ENCODE data around the gene PDIA3.
A peak's percentile ranks its signal among the peaks of the same experiment; 100 is the strongest.
"Not testable (repeated sequence)": the region's sequence is repeated elsewhere in the genome, so short reads cannot be mapped to it uniquely, and the experiment has no call there.

The PDIA3 gene
- 189 to 667 (median 251) reads per million in 3 experiments for total RNA-seq

- peak; percentile 82 for DNase-seq
Measured at GRCh38 chr15:43746245-43746902, at the start of gene PDIA3. TSS of gene PDIA3 (plus strand) at chr15:43746438. CDS start at chr15:43746540, 102 bp downstream.

GRCh38 chr15:43702174-43702573, 44.1 kb upstream of the PDIA3 start:
- DNase-seq: no peak

DNA sequence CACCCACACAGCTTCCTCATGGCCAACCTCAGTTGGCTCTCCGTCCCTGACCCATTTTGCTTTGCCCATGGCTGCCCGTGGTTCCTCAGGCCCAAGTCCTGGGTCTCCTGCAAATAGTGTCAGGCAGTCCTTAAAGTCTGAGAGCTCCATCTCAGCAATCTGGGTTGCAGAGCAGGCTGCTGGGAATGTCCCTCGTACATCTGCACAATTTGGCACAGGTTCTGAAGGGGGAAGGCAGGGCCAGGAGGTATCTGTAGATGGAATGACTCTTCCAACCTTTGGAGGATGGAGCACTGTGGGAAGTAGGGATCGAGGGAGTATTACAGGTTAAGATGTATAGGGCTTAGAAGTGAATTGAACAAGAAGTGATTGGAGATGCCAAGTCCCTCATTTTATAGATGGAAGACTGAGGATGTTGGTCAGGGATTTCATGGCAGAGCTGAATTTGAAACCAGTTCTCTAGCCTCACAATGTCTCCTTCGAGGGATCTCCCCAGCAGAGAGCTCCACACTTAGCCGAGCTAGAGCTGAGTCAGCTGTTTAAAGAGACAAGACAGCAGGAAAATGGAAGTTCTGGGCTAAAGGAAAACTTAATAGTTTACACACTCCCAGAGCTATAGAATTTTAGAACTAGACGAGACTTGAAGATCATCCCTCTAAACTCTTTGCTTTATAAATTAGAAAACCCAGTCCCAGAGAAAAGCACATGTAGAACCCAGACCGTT, 43.4 kb upstream of the PDIA3 start:
- DNase-seq: no peak

DNA sequence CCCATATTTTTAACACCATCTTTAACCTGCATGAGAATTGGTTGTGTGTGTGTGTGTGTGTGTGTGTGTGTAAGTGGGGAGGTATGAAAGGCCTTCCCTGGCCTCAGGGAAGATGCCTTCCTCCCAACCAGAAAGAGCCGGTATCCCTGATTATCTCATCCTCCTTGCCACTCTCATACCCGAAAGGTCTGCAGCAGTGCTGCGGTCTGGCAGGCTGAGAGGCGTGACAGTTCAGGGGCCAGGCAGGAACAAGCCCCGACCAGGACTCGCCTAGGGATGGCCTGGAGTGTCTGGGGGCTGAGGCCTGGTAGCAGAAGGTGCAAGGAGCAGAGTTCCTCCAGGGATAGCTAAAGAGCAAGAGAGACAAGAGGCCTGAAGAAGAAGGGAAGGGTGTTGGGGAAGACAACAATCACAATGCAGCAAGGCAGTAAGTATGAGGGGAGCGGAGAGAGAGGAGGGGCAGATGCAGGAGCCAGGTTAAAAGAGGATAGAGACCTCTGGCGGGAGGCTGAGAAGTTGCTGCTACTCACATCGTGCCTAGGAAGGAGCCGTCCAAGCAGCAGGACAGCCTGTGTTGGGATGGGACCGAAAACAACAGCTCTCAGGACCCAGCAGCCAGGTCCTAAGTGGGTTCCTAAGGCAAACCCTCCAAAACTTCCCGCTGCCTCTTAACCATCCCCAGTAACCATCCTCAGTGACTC, 35.7 kb upstream of the PDIA3 start:
- DNase-seq: not testable (repeated sequence)

- DNase-seq: no peak
Measured at GRCh38 chr15:43723151-43723550, 23.1 kb upstream of the PDIA3 start.

- DNase-seq: not testable (repeated sequence)
Measured at GRCh38 chr15:43726306-43726705, 19.9 kb upstream of the PDIA3 start.

- DNase-seq: not testable (repeated sequence)
Measured at GRCh38 chr15:43728053-43728725, 18.0 kb upstream of the PDIA3 start.

DNA sequence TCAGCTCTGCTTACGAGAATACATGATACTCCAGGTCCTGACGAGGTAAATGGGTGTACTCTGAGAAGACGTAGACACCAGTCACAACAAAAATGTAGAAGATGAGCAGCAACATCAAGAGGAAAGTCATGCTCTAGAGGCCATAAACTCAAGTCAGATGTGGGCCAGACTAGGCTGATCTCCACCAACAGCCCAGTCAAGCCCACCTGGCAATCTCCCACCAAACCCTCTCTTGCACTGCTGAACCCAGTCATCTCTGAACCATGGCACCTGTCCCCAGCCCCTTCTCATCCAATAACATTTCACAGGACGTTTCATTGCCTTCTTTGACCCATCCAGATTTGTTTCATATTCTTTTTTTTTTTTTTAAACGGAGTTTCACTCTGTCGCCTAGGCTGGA, 10.8 kb upstream of the PDIA3 start:
- DNase-seq: no peak

GRCh38 chr15:43746903-43747309, 668 bp downstream of the PDIA3 start:
- peak; percentile 33 for DNase-seq

GRCh38 chr15:43748376-43748775, 2.1 kb downstream of the PDIA3 start:
- DNase-seq: peak; percentile 53

- DNase-seq: peak; percentile 81
Measured at GRCh38 chr15:43749690-43750345, 3.6 kb downstream of the PDIA3 start.

DNA sequence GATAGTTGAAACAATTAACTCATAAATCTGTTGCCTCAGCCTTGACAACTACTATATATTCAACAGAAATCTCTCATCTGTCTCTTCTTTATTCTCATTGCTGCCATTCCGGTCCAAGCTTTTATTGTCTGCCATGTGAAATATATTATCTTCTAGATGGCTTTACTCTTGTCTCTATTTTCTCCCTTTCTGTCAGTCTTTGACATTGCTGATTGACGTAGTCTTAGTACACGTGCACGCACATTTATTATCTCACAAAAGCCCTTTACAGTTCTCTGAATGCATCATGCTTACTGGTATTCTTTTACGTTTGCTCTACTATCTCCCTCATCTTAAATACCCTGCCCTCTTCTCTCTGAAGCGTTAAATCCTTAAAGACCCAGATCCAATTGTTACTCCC, 5.6 kb downstream of the PDIA3 start:
- DNase-seq: no peak

- no peak for DNase-seq
Measured at GRCh38 chr15:43762824-43763223, 16.6 kb downstream of the PDIA3 start.

GRCh38 chr15:43763819-43764446, 17.7 kb downstream of the PDIA3 start:
- no peak for DNase-seq

GRCh38 chr15:43769584-43770228, 23.5 kb downstream of the PDIA3 start:
- peak; percentile 48 for DNase-seq

- no peak for DNase-seq
Measured at GRCh38 chr15:43771816-43772215, 25.6 kb downstream of the PDIA3 start.

GRCh38 chr15:43772624-43773023, 26.4 kb downstream of the PDIA3 start:
- DNase-seq: no peak

- DNase-seq: no peak
Measured at GRCh38 chr15:43774062-43774461, 27.8 kb downstream of the PDIA3 start.

GRCh38 chr15:43775411-43775965, 29.2 kb downstream of the PDIA3 start:
- DNase-seq: no peak

DNA sequence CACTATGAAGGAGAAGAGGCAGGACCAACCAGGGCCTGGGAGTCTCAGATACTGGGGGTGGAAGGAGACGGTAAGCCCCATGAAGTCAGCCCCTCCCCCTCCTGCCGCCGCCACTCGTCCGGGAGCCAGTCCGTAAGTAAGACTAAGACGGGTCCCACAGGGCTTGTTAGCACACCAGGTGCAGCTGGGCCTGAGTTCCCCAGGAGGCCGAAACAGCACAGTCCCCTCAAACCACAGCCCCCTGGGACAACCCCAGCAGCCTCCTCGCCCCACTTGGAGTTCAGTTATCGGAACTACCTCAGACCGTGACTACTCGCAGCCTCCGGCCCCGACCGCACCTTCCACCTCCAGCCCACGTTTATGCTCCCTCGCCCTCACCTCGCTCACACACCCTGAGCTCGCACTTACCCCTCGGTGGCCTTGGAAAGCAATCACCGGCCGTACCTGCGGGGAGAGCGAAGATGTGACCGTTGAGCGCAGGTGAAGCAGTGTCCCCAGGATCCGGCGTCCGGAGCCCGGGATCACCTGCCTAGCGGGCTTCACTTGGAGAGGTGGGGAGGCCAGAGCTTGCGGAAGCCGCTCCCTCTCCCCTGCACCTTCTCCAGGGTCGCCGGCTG, 30.0 kb downstream of the PDIA3 start:
- DNase-seq: peak; percentile 7
